PC-3 (cell line): ENCODE results near the gene CNTN4. TPM values are rescaled to one million over a fixed set of nuclear protein-coding genes. Genes with fewer than 3 reads are reported as not detected.

ENCODE experiments used
- ATAC-seq: fragments of 200-7000 bp; cut with Tn5 transposase; 2 replicates; pipeline ENCODE4 v1.9.1; 2020; ENCODE audit warnings: mild to moderate bottlenecking, moderate library complexity
- Bru-seq: library from RNA; stranded (reverse); fragments of 400-500 nt; gene quantifications from one replicate; lab custom pipeline; 2021; lab: Mats Ljungman, UMichigan
- BruChase-seq, 2 experiments: library from RNA; stranded (reverse); fragments of 400-500 nt; gene quantifications; one replicate each; lab custom pipeline; 2021; lab: Mats Ljungman, UMichigan
- BruUV-seq: library from RNA; stranded (reverse); fragments of 400-500 nt; replicated peaks from 2 replicates; lab custom pipeline; 2021; lab: Mats Ljungman, UMichigan
- CTCF ChIA-PET: fragments of 300-600 bp; sonication (Branson Sonifier 250); formaldehyde crosslinking; loops from one replicate; lab custom pipeline; 2022; ENCODE audit warnings: antibody characterized with exemption; lab: Charles Lee
- POLR2A ChIA-PET: fragments of 300-600 bp; sonication (Branson Sonifier 250); formaldehyde crosslinking; loops from one replicate; lab custom pipeline; 2022; ENCODE audit warnings: antibody characterized with exemption; ENCODE audit not compliant: unreplicated experiment; lab: Charles Lee
- DNase-seq: peaks from one replicate; pipeline ENCODE4 v3.0.0-alpha.2; 2015
- H2AFZ ChIP-seq: fragments of 300-600 bp; sonication (generic); 2 replicates; pipeline ENCODE4 v1.6.0; 2016; ENCODE audit warnings: antibody characterized with exemption, low read length
- H3F3A ChIP-seq: fragments of 300-600 bp; sonication (generic); one replicate; pipeline ENCODE4 v1.6.0; 2017; ENCODE audit warnings: antibody characterized with exemption, low read length, control low read depth, mild to moderate bottlenecking; ENCODE audit not compliant: unreplicated experiment
- H3K27ac ChIP-seq: fragments of 300-600 bp; sonication (generic); 2 replicates; pipeline ENCODE4 v1.5.1; 2016; ENCODE audit warnings: mild to moderate bottlenecking, low read length
- H3K27me3 ChIP-seq: fragments of 300-600 bp; sonication (generic); 2 replicates; pipeline ENCODE4 v1.6.1; 2016; ENCODE audit warnings: low read length, mixed read lengths
- H3K36me3 ChIP-seq: fragments of 300-600 bp; sonication (generic); 2 replicates; pipeline ENCODE4 v1.6.1; 2016; ENCODE audit warnings: low read depth, mixed run types, low read length, mixed read lengths
- H3K4me1 ChIP-seq: fragments of 300-600 bp; sonication (generic); 2 replicates; pipeline ENCODE4 v1.5.1; 2016; ENCODE audit warnings: low read length; ENCODE audit not compliant: insufficient read depth
- H3K4me2 ChIP-seq: fragments of 300-600 bp; sonication (generic); 2 replicates; pipeline ENCODE4 v1.6.0; 2016; ENCODE audit warnings: low read length
- H3K4me3 ChIP-seq: fragments of 300-600 bp; sonication (generic); 2 replicates; pipeline ENCODE4 v1.5.1; 2016; ENCODE audit warnings: mild to moderate bottlenecking, low read length, mixed read lengths
- H3K79me2 ChIP-seq: fragments of 300-600 bp; sonication (generic); 2 replicates; pipeline ENCODE4 v1.6.1; 2017; ENCODE audit warnings: low read length, mixed read lengths
- H3K9ac ChIP-seq: fragments of 300-600 bp; sonication (generic); 2 replicates; pipeline ENCODE4 v1.6.0; 2016; ENCODE audit warnings: mild to moderate bottlenecking, low read length
- H3K9me2 ChIP-seq: fragments of 300-600 bp; sonication (generic); replicated peaks from 2 replicates; pipeline ENCODE4 v1.6.1; 2016; ENCODE audit warnings: mixed run types, low read length, mixed read lengths
- H3K9me3 ChIP-seq: fragments of 300-600 bp; sonication (generic); 2 replicates; pipeline ENCODE4 v1.6.1; 2016; ENCODE audit warnings: low read length, mixed read lengths
- H4K20me1 ChIP-seq: fragments of 300-600 bp; sonication (generic); 2 replicates; pipeline ENCODE4 v1.6.1; 2016; ENCODE audit warnings: low read length, mixed read lengths
- EZH2 ChIP-seq: fragments of 300-600 bp; sonication (generic); IDR thresholded peaks from one replicate; pipeline ENCODE4 v1.6.1; 2017; ENCODE audit warnings: antibody characterized with exemption, mild to moderate bottlenecking, low read length; ENCODE audit not compliant: unreplicated experiment
- EZH2phosphoT487 ChIP-seq: fragments of 300-600 bp; sonication (generic); IDR thresholded peaks from 2 replicates; pipeline ENCODE4 v1.6.1; 2018; ENCODE audit warnings: mild to moderate bottlenecking, antibody characterized with exemption, low read length, borderline replicate concordance
- intact Hi-C: fragments of 100-400 bp; cut with micrococcal nuclease; formaldehyde crosslinking; loops from 2 replicates; pipeline ENCODE4 v1.9.0; 2023
- long read RNA-seq: library from polyadenylated mRNA; unstranded; transcript quantifications from one replicate; pipeline ENCODE4 v2.0.0, GENCODE V29; 2021; ENCODE audit not compliant: unreplicated experiment
- total RNA-seq: library from RNA; depleted of rRNA; stranded (reverse); fragments of >200 nt; gene quantifications from 2 replicates; pipeline ENCODE4 v1.2.3, GENCODE V29; 2014; rRNA removed
- TF ChIP-seq, protein P1 (sequence below): fragments of 300-600 bp; sonication (generic); conservative IDR thresholded peaks from 2 replicates; pipeline ENCODE4 v1.5.1; 2017; ENCODE audit warnings: antibody characterized with exemption, low read depth, mild to moderate bottlenecking, low read length

The CNTN4 gene
- total RNA-seq (not detected in 2 replicates), Bru-seq, nascent RNA (percentile 1 among the genes with signal in this experiment), BruChase-seq, experiment 1, labeled RNA remaining after a 6-hour chase (percentile 1 among the genes with signal in this experiment), BruChase-seq, experiment 2, labeled RNA remaining after a 2-hour chase (percentile 1 among the genes with signal in this experiment)
- long read RNA-seq = 0 reads

DNA sequence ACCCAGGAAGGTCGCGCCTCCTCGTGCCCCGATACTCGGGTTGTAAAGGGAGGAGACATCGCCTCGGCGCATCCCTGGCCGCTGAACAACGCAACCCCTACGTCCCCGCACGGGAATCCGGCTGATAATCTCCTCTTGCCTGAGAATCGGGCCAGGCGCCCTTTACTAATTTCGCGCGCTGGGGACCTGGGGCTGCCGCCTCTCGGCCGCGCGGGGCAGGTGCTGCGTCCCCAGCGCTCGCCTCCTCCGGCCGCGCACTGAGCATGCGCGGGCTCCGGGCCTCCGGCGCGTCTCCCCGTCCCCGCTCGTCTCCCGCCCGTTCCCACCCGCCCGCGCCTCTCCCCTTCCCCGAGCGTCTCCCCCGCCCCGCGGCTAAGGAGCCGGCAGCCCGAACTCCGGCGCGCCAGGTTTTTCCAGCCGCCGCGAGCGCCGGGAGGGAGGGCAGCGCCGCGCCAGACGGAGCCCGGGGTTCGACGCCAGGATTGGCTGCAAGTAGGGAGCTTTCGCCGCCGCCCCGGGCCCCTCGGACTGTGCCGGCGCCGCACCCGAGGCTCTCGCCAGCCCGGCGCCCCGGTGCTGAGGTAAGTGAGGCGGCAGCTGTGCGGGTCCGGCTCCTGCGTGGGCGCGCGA lies at the start of gene CNTN4:
Gene CNTN4, plus strand, starts transcription at position 469 of the 630 bp plus-strand sequence.
- no TSS peak for BruUV-seq
- Histone ChIP-seq H2AFZ (no peak within 1 kb of the TSS), H3K4me2 (no peak within 1 kb of the TSS), H3K9me2 (no peaks in the 10 kb centered on the region), H3K9me3 (peaks cover 18% of the 10 kb centered on the region; the same call in 1 of the 2 replicates), H3K79me2 (no peaks in the 10 kb centered on the region), H4K20me1 (no peaks in the 10 kb centered on the region), H3K4me3 (no peak within 1 kb of the TSS), H3F3A (no peaks in the 10 kb centered on the region), H3K27ac (no peak within 1 kb of the TSS), H3K36me3 (no peaks in the 10 kb centered on the region), H3K4me1 (no peaks in the 10 kb centered on the region), H3K9ac (no peak within 1 kb of the TSS), H3K27me3 (peaks cover 6% of the 10 kb centered on the region; the same call in 1 of the 2 replicates)
- POLR2A ChIA-PET = no interaction called here
- ATAC-seq = no peak
- CTCF ChIA-PET = no interaction called here
- intact Hi-C loops = no loop called here
- DNase-seq = no peak
- TF ChIP-seq, protein P1, sequence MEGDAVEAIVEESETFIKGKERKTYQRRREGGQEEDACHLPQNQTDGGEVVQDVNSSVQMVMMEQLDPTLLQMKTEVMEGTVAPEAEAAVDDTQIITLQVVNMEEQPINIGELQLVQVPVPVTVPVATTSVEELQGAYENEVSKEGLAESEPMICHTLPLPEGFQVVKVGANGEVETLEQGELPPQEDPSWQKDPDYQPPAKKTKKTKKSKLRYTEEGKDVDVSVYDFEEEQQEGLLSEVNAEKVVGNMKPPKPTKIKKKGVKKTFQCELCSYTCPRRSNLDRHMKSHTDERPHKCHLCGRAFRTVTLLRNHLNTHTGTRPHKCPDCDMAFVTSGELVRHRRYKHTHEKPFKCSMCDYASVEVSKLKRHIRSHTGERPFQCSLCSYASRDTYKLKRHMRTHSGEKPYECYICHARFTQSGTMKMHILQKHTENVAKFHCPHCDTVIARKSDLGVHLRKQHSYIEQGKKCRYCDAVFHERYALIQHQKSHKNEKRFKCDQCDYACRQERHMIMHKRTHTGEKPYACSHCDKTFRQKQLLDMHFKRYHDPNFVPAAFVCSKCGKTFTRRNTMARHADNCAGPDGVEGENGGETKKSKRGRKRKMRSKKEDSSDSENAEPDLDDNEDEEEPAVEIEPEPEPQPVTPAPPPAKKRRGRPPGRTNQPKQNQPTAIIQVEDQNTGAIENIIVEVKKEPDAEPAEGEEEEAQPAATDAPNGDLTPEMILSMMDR = no peak
- no peak for TF ChIP-seq EZH2phosphoT487
- TF ChIP-seq EZH2 = no peak

- H3K79me2 ChIP-seq = no peaks in the 10 kb centered on the region
- H3K27ac ChIP-seq = no peak overlapping the region
- peaks cover 13% of the 10 kb centered on the region for H3K9me3 ChIP-seq
- H3K27me3 ChIP-seq = no peaks in the 10 kb centered on the region
- no peaks in the 10 kb centered on the region for H3F3A ChIP-seq
- no peak overlapping the region for H3K9ac ChIP-seq
- no peak overlapping the region for H3K4me3 ChIP-seq
- no peak overlapping the region for H2AFZ ChIP-seq
- CTCF ChIA-PET = no interaction called here
- no peak for DNase-seq
- intact Hi-C loops = no loop called here
- POLR2A ChIA-PET = no interaction called here
- H3K36me3 ChIP-seq = no peaks in the 10 kb centered on the region
- H4K20me1 ChIP-seq = no peaks in the 10 kb centered on the region
- no peak for TF ChIP-seq EZH2phosphoT487
- TF ChIP-seq, protein P1 = no peak
- H3K9me2 ChIP-seq = no peaks in the 10 kb centered on the region
- H3K4me2 ChIP-seq = no peak overlapping the region
- ATAC-seq = no peak
- BruUV-seq = no TSS peak
- H3K4me1 ChIP-seq = no peaks in the 10 kb centered on the region
Measured at GRCh38 chr3:2061360-2061759, 37.3 kb upstream of the CNTN4 start.

DNA sequence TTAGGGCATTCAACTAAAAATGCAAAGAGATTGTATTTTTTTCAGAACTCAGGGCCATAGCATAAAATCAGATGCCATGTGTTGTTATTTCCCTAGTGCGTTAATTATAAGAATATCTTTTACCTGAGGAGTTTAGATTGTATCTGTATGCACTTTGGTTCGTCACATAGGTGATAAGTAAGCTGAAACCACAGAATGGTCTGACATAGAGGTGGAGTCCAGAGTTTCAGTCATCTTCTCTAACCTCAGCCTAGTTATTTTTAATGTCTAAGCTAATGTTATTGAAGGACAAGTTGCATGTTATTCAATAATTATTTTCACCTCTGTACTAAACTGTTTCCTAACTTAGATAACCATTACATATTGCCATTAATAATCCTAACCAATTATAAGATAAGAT lies 27.1 kb upstream of the CNTN4 start:
- H3K27ac ChIP-seq = no peak overlapping the region
- H3K9ac ChIP-seq = no peak overlapping the region
- no peaks in the 10 kb centered on the region for H4K20me1 ChIP-seq
- H3K4me1 ChIP-seq = no peaks in the 10 kb centered on the region
- no peaks in the 10 kb centered on the region for H3K79me2 ChIP-seq
- no peaks in the 10 kb centered on the region for H3K9me2 ChIP-seq
- no peak overlapping the region for H2AFZ ChIP-seq
- TF ChIP-seq, protein P1 = no peak
- TF ChIP-seq EZH2phosphoT487 (no peak), EZH2 (no peak)
- H3F3A ChIP-seq = no peaks in the 10 kb centered on the region
- intact Hi-C loops = no loop called here
- DNase-seq (no peak), ATAC-seq (no peak)
- ChIA-PET CTCF (no interaction called here), POLR2A (no interaction called here)
- peaks cover 26% of the 10 kb centered on the region; the same call in 1 of the 2 replicates for H3K9me3 ChIP-seq
- H3K4me2 ChIP-seq = no peak overlapping the region
- no peaks in the 10 kb centered on the region for H3K36me3 ChIP-seq
- no peaks in the 10 kb centered on the region for H3K27me3 ChIP-seq
- no TSS peak for BruUV-seq
- no peak overlapping the region for H3K4me3 ChIP-seq
